ENCODE data around the gene ATP5PF.

Gene ATP5PF

DNA sequence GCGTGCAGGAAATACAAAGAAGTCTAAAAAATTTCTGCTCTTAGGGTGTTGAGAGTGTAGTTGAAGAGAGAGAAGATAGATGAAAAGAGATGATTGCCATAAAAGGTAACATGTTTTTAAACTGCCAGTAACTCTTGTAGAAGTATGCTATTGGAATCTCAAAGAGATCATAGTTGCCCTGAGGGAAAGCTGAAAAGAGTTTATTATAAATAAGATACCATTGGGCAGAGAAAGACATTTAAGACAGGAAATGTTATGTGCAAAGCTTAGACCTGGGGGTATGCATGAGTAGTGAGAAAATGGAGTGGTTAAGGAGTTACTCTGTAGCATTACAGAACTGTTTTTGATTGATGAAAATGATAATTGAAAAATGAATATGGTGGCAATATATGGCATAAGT is 17.7 kb upstream of the ATP5PF start:
- no peak overlapping the region for H3K27ac ChIP-seq (ENCODE audit: low read length)
- H3K27me3 ChIP-seq (ENCODE audit: low read depth, low read length): no peaks in the 10 kb centered on the region
- H3K9me3 ChIP-seq (ENCODE audit: control insufficient read depth in 1 of 2, low read length in 2 of 2): no peaks in the 10 kb centered on the region
- H3K36me3 ChIP-seq (ENCODE audit: control insufficient read depth in 1 of 2, insufficient read depth in 2 of 2, low read length in 2 of 2): peaks cover 22 to 32% of the 10 kb centered on the region in 2 donors
- no peak overlapping the region for H3K4me3 ChIP-seq (ENCODE audit: low read depth in 1 of 2, low read length in 2 of 2)
- H3K4me1 ChIP-seq (ENCODE audit: control insufficient read depth in 1 of 2, insufficient read depth in 2 of 2, low read length in 2 of 2): no peaks in the 10 kb centered on the region

DNA sequence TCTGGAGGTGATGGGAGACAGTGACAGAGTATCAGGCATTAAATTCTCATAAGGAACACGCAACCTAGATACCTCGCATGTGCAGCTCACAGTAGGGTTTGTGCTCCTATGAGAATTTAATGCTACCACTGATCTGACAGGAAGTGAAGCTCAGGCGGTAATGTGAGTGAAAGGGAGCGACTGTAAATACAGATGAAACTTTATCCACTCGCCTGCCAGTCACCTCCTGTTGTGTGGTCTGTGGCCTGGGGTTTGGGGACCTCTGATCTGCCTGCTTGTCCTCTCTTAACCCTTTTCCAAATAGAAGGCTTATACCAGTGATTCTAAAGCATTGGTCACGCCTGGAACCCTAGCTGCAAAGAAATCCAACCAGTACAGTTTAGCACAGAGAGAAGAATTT is 15.4 kb upstream of the ATP5PF start:
- Histone ChIP-seq H3K36me3 (ENCODE audit: control insufficient read depth in 1 of 2, insufficient read depth in 2 of 2, low read length in 2 of 2) (peaks cover 24 to 42% of the 10 kb centered on the region in 2 donors), H3K4me1 (ENCODE audit: control insufficient read depth in 1 of 2, insufficient read depth in 2 of 2, low read length in 2 of 2) (no peaks in the 10 kb centered on the region), H3K27ac (ENCODE audit: low read length) (no peak overlapping the region)

DNA sequence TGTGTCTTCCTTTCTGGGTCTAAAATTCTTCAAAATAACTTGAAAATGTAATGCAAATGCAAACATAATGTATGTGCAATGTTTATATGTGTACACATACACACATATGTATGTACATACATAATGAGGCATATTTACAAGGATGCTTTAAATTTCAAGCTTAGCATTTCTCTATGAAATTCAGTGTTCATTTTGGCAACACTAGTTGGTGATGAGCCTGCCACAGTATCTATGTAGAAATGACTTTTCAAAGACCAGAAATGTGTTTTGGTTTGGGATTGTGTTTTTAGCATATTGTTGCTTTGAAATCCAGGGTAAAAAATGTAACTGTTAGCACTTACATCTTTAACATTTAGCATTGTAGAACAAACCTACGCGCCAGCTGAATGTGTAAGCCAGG is 10.2 kb upstream of the ATP5PF start:
- H3K4me1 ChIP-seq (ENCODE audit: control insufficient read depth in 1 of 2, insufficient read depth in 2 of 2, low read length in 2 of 2): no peaks in the 10 kb centered on the region
- no peaks in the 10 kb centered on the region for H3K27me3 ChIP-seq (ENCODE audit: low read depth, low read length)
- H3K9me3 ChIP-seq (ENCODE audit: control insufficient read depth in 1 of 2, low read length in 2 of 2): no peaks in the 10 kb centered on the region
- H3K36me3 ChIP-seq (ENCODE audit: control insufficient read depth in 1 of 2, insufficient read depth in 2 of 2, low read length in 2 of 2): peaks cover 16 to 22% of the 10 kb centered on the region in 2 donors
- H3K4me3 ChIP-seq (ENCODE audit: low read depth in 1 of 2, low read length in 2 of 2): no peak overlapping the region
- H3K27ac ChIP-seq (ENCODE audit: low read length): no peak overlapping the region

More for the DNA sequence above, 15.4 kb upstream of the ATP5PF start:
- no peaks in the 10 kb centered on the region for H3K27me3 ChIP-seq (ENCODE audit: low read depth, low read length)
- H3K9me3 ChIP-seq (ENCODE audit: control insufficient read depth in 1 of 2, low read length in 2 of 2): no peaks in the 10 kb centered on the region
- H3K4me3 ChIP-seq (ENCODE audit: low read depth in 1 of 2, low read length in 2 of 2): no peak overlapping the region

DNA sequence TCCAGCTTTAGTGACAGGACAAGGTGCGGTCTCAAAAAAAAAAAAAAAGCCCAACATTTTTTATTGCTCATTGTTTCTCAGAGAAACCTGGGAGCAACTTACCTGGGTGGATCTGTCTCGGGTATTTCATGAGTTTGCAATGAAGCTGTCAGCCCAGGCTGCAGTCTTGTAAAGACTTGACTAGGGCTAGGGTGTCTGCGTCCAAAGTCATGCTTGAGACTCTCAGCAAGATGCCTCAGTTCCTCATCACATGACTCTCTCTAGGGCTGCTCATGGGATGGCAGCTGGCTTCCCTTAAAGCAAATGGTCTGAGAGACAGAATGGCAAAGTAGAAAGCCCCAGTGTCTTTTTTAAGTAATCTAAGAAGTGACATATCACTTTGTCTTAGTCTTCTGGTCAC is 8.2 kb upstream of the ATP5PF start:
- peaks cover 9 to 12% of the 10 kb centered on the region in 2 donors for H3K36me3 ChIP-seq (ENCODE audit: control insufficient read depth in 1 of 2, insufficient read depth in 2 of 2, low read length in 2 of 2)

DNA sequence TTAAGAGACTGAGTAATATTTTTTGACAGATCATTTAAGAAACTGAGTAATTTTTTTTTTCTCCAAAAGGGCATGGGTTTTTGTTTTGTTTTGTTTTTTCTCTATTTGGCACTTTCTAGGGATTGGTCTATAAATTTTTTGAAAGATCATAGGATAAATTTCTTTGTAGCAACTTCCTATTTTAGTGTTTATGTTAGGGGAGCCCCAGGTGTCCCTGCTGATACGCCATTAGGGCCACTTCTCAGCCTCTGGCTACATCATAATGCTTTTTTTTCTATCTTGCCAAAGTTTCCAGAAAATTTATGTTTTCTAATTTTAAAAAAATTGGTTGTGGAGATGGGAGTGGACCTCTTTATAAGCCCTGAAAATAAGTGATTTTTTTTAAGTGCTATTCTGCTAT is 2.7 kb upstream of the ATP5PF start:
- Histone ChIP-seq H3K27me3 (ENCODE audit: low read depth, low read length) (no peaks in the 10 kb centered on the region), H3K27ac (ENCODE audit: low read length) (peak overlapping the region; percentile 97), H3K4me1 (ENCODE audit: control insufficient read depth in 1 of 2, insufficient read depth in 2 of 2, low read length in 2 of 2) (peaks cover 4 to 26% of the 10 kb centered on the region in 2 donors), H3K4me3 (ENCODE audit: low read depth in 1 of 2, low read length in 2 of 2) (no peak overlapping the region), H3K36me3 (ENCODE audit: control insufficient read depth in 1 of 2, insufficient read depth in 2 of 2, low read length in 2 of 2) (peaks cover 0 to 6% of the 10 kb centered on the region in 2 donors), H3K9me3 (ENCODE audit: control insufficient read depth in 1 of 2, low read length in 2 of 2) (no peaks in the 10 kb centered on the region)

More for the DNA sequence above, 8.2 kb upstream of the ATP5PF start:
- Histone ChIP-seq H3K27ac (ENCODE audit: low read length) (no peak overlapping the region), H3K9me3 (ENCODE audit: control insufficient read depth in 1 of 2, low read length in 2 of 2) (no peaks in the 10 kb centered on the region), H3K27me3 (ENCODE audit: low read depth, low read length) (no peaks in the 10 kb centered on the region), H3K4me3 (ENCODE audit: low read depth in 1 of 2, low read length in 2 of 2) (no peak overlapping the region), H3K4me1 (ENCODE audit: control insufficient read depth in 1 of 2, insufficient read depth in 2 of 2, low read length in 2 of 2) (no peaks in the 10 kb centered on the region)

DNA sequence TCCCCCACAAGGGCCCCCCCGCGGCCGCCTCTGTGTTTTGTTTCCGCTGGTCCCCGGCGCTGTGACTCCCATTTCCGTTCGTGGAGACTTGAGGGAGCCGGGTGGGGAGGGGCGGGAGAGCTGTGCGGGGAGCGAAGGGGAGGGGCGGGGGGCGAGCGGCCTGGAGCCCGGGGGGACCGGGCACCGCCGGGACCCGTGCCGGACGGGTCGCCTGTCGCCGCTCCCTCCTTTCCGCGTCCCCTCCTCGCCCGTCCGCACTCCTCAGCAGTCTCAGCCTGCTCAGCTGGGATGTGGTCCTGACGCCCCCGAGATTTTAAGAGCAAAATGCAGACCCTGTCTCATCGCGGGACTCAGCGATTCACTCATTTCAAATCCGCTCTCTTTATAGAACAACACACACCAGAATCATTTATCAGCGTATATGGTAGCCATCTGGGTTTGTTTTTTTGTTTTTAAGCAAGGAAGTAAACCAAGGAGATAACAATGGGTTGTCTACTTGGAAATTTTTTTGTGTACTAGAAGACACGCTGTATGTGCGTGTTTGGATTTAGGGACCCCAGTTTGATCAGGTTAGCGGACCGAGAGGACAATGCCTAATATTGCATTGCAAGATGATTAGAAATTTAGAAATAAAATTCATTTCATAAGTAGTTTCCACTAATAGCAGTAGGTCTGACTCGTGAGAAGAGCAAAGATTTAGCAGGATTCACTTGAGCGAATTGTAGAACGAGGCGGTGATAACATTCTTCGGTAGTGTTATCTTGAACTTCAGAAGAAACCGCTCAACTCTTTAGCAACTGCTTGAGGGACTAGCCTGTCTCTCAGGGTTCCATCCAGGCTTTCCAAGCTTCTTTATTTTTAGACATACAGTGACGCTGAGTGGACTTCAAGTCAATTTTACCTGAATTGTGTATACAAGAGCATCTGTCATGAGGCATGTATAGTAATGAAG is 1.2 kb upstream of the ATP5PF start:
- H3K4me3 ChIP-seq (ENCODE audit: low read depth in 1 of 2, low read length in 2 of 2): peak overlapping the region; percentile 88 to 98
- peak overlapping the region; percentile 99 for H3K27ac ChIP-seq (ENCODE audit: low read length)
- H3K9me3 ChIP-seq (ENCODE audit: control insufficient read depth in 1 of 2, low read length in 2 of 2): no peaks in the 10 kb centered on the region
- H3K36me3 ChIP-seq (ENCODE audit: control insufficient read depth in 1 of 2, insufficient read depth in 2 of 2, low read length in 2 of 2): peaks cover 0 to 6% of the 10 kb centered on the region in 2 donors
- no peaks in the 10 kb centered on the region for H3K27me3 ChIP-seq (ENCODE audit: low read depth, low read length)
- H3K4me1 ChIP-seq (ENCODE audit: control insufficient read depth in 1 of 2, insufficient read depth in 2 of 2, low read length in 2 of 2): peaks cover 4 to 38% of the 10 kb centered on the region in 2 donors

DNA sequence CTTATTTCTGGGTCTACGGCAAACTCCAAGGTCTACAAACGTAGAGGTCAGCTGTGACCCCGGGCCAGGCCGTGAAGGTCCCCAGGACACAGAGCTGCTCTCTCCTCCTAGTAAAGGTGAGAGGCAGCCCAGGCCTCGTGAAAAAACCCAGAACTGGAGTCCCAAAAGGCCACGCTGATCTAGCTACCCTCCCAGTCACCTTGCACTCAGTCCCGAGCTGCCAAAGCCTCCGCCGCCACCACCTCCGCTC is 125 bp downstream of the ATP5PF start:
- Histone ChIP-seq H3K4me1 (ENCODE audit: control insufficient read depth in 1 of 2, insufficient read depth in 2 of 2, low read length in 2 of 2) (peaks cover 4 to 48% of the 10 kb centered on the region in 2 donors), H3K27ac (ENCODE audit: low read length) (peak overlapping the region; percentile 99), H3K36me3 (ENCODE audit: control insufficient read depth in 1 of 2, insufficient read depth in 2 of 2, low read length in 2 of 2) (peaks cover 7 to 12% of the 10 kb centered on the region in 2 donors), H3K9me3 (ENCODE audit: control insufficient read depth in 1 of 2, low read length in 2 of 2) (no peaks in the 10 kb centered on the region), H3K4me3 (ENCODE audit: low read depth in 1 of 2, low read length in 2 of 2) (peak overlapping the region; percentile 88 to 97), H3K27me3 (ENCODE audit: low read depth, low read length) (no peaks in the 10 kb centered on the region)

DNA sequence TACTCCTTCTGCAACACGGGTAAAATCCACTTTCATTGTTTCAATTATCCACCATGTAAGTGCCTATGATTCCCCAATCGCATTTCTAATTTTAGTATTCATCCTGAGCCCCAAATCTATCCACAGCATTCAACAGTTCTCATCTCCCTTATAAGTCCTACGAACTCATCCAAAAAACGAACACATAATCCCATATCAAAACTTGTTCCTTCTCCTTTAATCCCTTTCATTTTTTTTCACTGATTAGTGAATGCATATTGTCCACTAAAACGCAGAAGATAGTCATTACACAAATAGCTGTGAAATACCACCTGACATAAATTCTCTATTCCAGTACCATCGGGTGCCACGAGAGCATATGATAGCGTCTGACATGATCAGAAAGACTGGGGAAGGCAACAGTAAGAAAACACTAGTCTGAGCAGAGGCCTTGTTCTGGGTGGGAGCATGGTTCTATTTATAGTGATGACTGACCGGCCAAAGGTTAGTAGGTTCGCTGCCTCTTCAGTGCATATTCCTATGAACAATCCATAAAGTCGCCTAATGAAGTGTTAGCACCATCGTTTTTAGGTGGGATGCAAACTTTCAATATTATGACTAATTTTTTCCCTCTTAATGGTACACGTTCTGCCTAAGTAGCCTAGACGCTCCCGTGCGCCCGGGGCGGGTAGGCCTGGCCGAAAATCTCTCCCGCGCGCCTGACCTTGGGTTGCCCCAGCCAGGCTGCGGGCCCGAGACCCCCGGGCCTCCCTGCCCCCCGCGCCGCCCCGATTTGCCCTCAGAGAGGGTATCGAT is 648 bp downstream of the ATP5PF start:
- Histone ChIP-seq H3K4me3 (ENCODE audit: low read depth in 1 of 2, low read length in 2 of 2) (peak overlapping the region; percentile 88 to 97), H3K27me3 (ENCODE audit: low read depth, low read length) (no peaks in the 10 kb centered on the region), H3K9me3 (ENCODE audit: control insufficient read depth in 1 of 2, low read length in 2 of 2) (no peaks in the 10 kb centered on the region), H3K27ac (ENCODE audit: low read length) (peak overlapping the region; percentile 99), H3K36me3 (ENCODE audit: control insufficient read depth in 1 of 2, insufficient read depth in 2 of 2, low read length in 2 of 2) (peaks cover 12 to 17% of the 10 kb centered on the region in 2 donors), H3K4me1 (ENCODE audit: control insufficient read depth in 1 of 2, insufficient read depth in 2 of 2, low read length in 2 of 2) (peaks cover 4 to 48% of the 10 kb centered on the region in 2 donors)

DNA sequence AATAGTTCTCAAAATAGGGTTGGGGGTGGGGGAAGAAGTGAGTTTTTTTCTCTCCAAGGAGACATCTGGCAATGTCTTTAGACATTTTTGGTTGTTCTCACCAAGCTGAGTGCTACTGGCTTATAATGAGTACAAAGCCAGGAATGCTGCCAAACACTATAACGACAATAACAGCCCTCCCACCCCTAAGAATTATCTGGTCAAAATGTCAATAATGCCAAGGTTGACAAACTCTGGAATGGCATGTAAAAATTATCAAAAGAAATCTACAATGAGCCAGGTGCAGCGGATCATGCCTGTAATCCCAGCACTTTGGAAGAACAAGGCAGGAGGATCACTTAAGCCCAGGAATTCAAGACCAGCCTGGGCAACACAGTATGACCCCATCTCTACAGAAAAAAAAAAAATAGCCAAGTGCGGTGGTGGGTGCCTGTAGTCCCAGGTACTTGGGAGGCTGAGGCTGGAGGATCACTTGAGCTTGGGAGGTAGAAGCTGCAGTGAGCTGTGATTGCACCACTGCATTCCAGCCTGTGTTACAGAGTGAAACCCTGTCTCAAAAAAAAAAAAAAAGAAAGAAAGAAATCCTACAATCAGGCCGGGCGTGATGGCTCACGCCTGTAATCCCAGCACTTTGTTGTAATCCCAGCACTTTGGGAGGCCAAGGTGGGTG is 2.5 kb downstream of the ATP5PF start:
- Histone ChIP-seq H3K9me3 (ENCODE audit: control insufficient read depth in 1 of 2, low read length in 2 of 2) (no peaks in the 10 kb centered on the region), H3K27me3 (ENCODE audit: low read depth, low read length) (no peaks in the 10 kb centered on the region), H3K4me1 (ENCODE audit: control insufficient read depth in 1 of 2, insufficient read depth in 2 of 2, low read length in 2 of 2) (peaks cover 4 to 44% of the 10 kb centered on the region in 2 donors), H3K4me3 (ENCODE audit: low read depth in 1 of 2, low read length in 2 of 2) (no peak overlapping the region), H3K27ac (ENCODE audit: low read length) (no peak overlapping the region), H3K36me3 (ENCODE audit: control insufficient read depth in 1 of 2, insufficient read depth in 2 of 2, low read length in 2 of 2) (peaks cover 30 to 34% of the 10 kb centered on the region in 2 donors)

DNA sequence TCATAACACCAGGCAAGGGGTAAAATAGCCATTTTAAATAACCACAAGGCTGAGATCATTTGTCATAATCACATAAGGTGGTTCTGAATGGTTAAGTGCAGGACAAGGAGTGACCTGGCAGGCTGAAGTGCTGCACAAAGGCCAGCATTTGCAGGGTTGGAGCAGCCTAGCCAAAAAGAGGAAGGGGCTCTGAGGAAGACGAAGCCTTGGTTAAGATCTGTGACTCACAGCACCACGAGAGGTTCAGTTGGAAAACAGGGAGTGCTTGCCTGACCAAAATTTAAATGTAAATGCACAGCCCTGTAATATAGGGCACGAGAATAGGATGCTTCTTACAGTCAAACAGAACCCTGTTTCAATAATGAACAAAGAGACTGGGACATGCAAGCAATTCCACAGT is 12.1 kb downstream of the ATP5PF start:
- H3K27ac ChIP-seq (ENCODE audit: low read length): no peak overlapping the region
- H3K36me3 ChIP-seq (ENCODE audit: control insufficient read depth in 1 of 2, insufficient read depth in 2 of 2, low read length in 2 of 2): peaks cover 47 to 52% of the 10 kb centered on the region in 2 donors
- H3K4me1 ChIP-seq (ENCODE audit: control insufficient read depth in 1 of 2, insufficient read depth in 2 of 2, low read length in 2 of 2): peaks cover 0 to 7% of the 10 kb centered on the region in 2 donors
- H3K9me3 ChIP-seq (ENCODE audit: control insufficient read depth in 1 of 2, low read length in 2 of 2): no peaks in the 10 kb centered on the region
- H3K4me3 ChIP-seq (ENCODE audit: low read depth in 1 of 2, low read length in 2 of 2): no peak overlapping the region
- H3K27me3 ChIP-seq (ENCODE audit: low read depth, low read length): no peaks in the 10 kb centered on the region

DNA sequence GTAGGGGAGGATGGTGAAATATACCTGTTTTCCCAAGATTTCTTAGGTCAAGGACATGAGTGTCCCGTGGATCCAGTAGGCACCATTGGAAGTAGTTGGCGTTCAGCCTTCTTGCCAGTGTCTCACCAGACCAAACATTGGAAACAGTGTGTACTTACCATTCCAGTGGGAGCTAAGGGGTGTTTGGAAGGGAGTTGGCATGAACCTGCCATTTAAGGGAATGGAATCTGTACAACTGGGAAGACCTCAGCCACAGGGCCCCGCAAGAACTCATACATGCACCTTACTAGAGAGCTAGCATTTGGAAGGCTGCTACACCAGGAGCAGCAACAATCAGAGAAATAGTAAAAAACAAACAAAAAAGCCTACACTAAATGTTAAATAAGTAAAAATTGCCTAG is 12.7 kb downstream of the ATP5PF start:
- Histone ChIP-seq H3K27me3 (ENCODE audit: low read depth, low read length) (no peaks in the 10 kb centered on the region), H3K4me3 (ENCODE audit: low read depth in 1 of 2, low read length in 2 of 2) (no peak overlapping the region), H3K4me1 (ENCODE audit: control insufficient read depth in 1 of 2, insufficient read depth in 2 of 2, low read length in 2 of 2) (peaks cover 0 to 7% of the 10 kb centered on the region in 2 donors), H3K27ac (ENCODE audit: low read length) (no peak overlapping the region), H3K9me3 (ENCODE audit: control insufficient read depth in 1 of 2, low read length in 2 of 2) (no peaks in the 10 kb centered on the region), H3K36me3 (ENCODE audit: control insufficient read depth in 1 of 2, insufficient read depth in 2 of 2, low read length in 2 of 2) (peaks cover 40 to 46% of the 10 kb centered on the region in 2 donors)

All from muscle layer of duodenum (tissue), 2 donors.